HG03064 (cell line): ENCODE data around the gene MYOM1.
A peak's percentile ranks its signal among the peaks of the same experiment; 100 is the strongest.

ENCODE experiments used
- ATAC-seq: cut with Tn5 transposase; IDR thresholded peaks from one replicate; pipeline ENCODE4 v1.9.1; 2021; ENCODE audit warnings: low read depth; ENCODE audit not compliant: unreplicated experiment

The MYOM1 gene

GRCh38 chr18:3154214-3154613 is 65.6 kb downstream of the MYOM1 start:
- no peak for ATAC-seq

GRCh38 chr18:3153107-3153704 is 66.6 kb downstream of the MYOM1 start:
- peak; percentile 79 for ATAC-seq

- no peak for ATAC-seq
These were observed 67.5 kb downstream of the MYOM1 start for GRCh38 chr18:3152294-3152693.

DNA sequence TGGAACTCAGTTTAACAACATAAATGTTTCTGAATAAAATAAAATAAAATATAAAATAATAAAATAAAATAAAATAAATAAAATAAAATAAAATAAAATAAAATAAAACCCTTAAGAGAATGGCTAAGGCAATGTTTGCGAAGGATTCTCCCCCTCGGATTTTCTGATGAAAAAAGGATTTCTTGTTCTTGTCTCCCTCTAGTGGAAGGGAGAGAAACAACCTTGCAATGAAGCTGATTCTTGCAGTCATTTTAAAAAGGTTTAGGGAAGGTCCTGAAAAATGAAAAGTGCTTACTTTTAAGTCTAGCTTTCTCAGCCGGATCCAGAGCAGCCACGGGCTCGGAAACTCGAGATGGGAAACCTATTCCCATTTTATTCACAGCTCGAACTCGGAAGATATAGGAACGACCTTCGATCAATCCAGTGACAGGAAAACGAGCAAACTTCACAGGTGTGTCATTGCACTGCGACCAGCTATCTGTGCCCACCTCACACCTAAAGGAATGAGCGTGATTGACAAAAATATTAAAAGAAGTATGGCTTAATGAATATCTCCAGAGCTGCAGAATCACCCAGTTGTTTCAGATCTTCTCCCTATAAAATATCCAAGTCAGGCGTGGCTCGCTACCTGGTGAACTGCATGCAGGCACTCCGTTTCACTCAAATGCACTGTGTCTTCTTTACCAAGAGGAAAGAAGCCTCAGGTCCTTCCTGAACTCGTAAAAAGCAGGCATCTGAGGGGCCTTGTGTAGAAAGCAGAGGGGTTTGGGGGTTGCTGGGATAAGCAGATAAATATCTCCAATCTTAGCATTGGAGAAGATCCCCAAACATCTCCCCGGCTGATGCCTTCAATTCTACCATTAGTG is 68.1 kb downstream of the MYOM1 start:
- no peak for ATAC-seq

- ATAC-seq = no peak
These were observed 69.1 kb downstream of the MYOM1 start for GRCh38 chr18:3150688-3151087.

DNA sequence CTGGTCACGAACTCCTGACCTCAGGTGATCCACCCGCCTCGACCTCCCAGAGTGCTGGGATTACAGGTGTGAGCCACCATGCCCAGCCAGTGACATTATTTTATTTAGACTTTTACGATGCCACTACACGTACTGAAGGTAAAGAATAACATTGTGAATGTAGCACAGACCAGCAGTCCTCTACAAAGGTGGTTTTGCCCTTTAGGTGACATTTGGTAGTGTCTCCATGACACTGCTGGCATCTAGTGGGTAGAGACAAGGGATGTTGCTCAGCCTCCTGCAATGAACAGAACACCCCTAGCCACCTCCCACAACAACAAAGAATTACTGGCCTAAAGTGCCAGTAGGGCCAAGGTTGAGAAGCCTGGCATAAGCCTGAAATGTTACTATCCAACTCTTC is 69.5 kb downstream of the MYOM1 start:
- no peak for ATAC-seq

DNA sequence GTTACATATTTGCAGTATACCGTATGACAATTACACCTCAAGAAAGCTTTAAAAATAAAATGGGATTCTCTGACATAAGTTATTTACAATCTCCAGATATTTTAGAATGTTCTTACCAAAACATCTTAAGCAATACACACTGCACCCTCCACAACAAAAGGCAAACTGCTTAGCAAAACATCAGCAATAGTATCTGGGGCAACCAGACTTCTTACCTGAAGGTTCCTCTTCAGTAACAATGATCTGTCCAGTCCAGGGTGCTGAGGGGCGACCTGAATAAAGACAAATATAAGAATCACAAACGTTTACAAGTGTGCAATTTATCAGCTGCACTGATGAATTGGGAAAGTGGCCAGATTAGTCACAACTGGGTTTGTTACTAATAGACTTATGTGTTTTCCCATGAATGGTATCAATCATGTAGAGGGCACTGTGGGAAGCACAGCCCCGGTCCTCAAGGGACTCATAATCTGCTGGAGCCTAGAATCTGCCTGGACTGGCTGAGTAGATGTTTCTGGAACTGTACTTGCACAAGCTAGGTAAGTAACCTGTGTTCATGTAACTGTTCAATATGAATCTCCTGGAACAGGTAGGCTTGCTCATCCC is 70.7 kb downstream of the MYOM1 start:
- no peak for ATAC-seq

DNA sequence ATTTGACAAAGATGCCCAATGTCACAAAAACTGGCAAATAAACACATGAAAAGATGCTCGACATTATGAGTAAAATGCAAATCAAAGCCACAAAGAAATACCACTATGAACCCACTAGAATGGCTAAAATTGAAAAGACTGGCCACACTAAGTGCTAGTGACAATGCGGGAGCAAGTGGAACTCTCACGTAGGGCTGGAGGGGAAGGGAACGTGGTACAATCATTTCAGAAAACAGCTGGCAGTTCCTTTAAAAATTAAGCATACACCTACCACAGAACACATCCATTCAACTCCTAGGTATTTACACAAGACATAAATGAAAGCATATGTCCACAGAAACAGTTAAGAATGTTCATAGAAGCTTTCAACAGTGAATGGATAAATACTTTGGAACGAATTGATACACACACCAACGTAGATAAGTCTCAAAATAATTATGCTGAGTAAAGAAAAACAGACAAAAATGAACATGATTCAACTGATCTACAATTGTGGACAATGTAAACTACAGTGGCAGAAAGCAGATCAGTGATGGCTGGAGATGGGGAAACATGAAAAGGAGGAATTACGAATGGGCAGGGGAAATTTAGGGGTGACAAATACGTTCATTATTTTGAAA is 71.7 kb downstream of the MYOM1 start:
- no peak for ATAC-seq

- no peak for ATAC-seq
These were observed 78.7 kb downstream of the MYOM1 start for GRCh38 chr18:3140986-3141639.

- no peak for ATAC-seq
These were observed 79.4 kb downstream of the MYOM1 start for GRCh38 chr18:3140342-3140741.

- ATAC-seq = no peak
These were observed 80.4 kb downstream of the MYOM1 start for GRCh38 chr18:3139406-3139805.

- no peak for ATAC-seq
These were observed 81.3 kb downstream of the MYOM1 start for GRCh38 chr18:3138274-3138975.

- ATAC-seq = no peak
These were observed 84.2 kb downstream of the MYOM1 start for GRCh38 chr18:3135536-3135935.

GRCh38 chr18:3132700-3133099 is 87.1 kb downstream of the MYOM1 start:
- ATAC-seq = no peak

DNA sequence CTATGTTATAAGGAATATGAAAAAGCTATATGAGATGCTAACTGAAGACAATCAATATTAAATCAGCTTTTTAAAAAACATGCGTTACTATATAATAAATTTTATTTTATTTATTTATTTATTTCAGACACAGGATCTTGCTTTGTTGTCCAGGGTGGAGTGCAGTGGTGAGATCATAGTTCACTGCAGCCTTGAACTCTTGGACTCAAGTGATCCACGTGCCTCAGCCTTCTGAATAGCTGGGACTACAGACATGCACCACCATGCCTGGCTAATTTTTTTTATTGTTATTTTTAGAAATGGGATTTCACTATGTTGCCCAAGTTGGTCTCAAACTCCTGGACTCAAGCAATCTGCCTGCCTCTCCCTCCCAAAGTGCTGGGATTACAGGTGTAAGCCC is 89.4 kb downstream of the MYOM1 start:
- ATAC-seq = no peak

DNA sequence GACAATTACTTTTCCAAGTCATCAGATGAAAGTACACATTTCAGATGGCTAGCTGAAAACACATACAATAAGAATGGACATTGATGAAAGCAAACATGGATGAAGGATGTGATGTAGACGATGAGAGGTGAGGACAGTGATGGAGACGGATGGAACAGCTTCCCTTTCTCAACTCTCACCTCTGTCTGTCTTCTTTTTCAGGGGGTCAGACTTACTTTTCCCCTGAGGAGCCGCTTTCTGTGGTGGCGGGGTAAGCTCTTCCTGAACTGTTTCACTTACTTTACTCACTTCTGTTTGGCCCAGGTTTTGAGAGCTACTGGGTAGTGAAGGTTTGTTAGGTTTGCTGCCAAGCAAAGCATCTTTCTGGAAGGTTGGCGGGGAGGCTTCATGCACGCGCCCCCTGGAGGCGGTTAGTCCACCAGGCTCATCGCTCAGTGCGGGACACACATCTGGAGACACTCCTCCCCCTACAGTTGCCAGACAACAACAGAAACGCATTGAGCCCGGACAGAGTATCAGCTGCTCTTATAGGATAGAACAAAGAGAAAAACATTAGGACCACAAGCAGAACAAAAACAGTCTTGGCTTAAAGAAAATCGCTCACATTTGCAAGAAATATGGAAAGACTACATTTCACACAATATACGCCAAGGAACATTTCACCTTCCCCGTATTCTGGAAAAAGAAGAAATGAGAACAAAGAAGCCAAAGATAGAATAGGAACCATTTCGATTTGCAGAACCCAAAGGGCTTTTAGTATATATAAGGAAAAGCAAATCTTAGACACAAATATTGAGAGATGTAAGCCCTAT is 90.5 kb downstream of the MYOM1 start:
- ATAC-seq = peak; percentile 69

DNA sequence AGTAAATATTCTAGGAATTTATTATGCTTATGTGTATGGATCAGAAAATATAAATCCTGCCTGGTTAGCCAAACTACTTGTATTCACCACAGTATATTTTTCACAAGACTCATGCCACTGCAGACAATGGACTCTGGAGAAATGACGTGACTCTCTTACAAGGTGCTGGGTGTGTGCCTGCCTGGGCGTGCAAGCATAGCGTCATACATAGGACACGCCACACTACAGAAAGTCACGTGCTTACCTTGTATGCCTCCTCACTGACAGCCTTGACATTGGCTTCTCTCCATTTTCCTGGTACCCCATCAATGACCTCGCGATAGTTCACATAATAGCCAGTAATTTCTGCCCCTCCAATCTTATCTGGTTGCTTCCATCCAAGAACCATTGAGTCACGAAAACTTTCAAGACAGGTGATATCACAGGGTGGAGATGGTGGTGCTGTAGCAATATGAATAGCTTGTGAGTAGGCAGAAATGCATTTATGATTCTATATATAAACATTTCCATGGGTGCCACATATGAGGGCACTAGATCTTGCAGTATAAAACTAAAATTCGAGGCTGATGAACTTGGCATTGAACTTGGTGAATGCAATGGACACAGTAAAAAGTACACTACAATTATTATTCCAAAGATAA is 93.2 kb downstream of the MYOM1 start:
- ATAC-seq = no peak

DNA sequence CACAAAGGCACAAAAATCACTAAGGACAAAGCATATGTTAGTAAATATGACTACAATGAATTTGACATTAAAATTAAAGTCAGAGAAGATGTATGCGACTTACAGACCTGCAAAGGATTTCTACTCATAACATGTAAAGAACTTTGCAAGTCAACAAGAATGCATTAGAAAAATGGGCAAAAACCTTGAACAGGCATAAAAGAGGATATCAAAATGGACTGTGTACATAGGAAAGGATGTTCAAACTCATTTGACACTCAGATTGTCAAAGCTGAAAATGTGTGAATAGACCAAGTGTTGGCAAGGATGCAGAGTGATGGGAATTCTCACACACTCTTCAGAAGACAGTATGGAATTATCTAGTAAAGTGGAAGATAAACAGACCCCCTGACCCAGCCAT is 94.9 kb downstream of the MYOM1 start:
- ATAC-seq = no peak

DNA sequence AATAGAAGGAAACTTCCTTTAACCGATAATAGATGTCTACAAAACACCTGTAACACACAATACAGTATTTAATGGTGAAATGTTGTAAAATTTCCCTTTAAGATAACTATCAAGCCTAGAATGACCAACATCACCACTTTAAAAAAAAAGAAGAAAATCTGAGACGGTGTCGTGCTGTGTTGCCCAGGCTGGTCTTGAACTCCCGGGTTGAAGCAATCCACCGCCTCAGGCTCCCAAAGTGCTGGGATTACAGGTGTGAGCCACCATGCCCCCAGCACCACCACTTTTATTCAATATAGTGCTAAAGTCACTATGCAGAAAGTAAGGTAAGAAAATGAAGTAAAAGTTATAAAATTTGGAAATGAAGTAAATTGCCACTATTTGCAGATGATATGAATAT is 96.9 kb downstream of the MYOM1 start:
- ATAC-seq = no peak
